K562 treated with DMSO at 1 percent for 4 hours (cell line): Measurements from ENCODE around the gene SH3GL2. TPM values are rescaled to one million over a fixed set of nuclear protein-coding genes. Genes with fewer than 3 reads are reported as not detected.

ENCODE experiments used
- total RNA-seq: library from RNA; unstranded; fragments of 300-600 nt; gene quantifications from 2 replicates; pipeline ENCODE4 v1.2.3, GENCODE V29; 2022; ENCODE audit not compliant: insufficient read depth

Gene SH3GL2
- not detected in 2 replicates for total RNA-seq

DNA sequence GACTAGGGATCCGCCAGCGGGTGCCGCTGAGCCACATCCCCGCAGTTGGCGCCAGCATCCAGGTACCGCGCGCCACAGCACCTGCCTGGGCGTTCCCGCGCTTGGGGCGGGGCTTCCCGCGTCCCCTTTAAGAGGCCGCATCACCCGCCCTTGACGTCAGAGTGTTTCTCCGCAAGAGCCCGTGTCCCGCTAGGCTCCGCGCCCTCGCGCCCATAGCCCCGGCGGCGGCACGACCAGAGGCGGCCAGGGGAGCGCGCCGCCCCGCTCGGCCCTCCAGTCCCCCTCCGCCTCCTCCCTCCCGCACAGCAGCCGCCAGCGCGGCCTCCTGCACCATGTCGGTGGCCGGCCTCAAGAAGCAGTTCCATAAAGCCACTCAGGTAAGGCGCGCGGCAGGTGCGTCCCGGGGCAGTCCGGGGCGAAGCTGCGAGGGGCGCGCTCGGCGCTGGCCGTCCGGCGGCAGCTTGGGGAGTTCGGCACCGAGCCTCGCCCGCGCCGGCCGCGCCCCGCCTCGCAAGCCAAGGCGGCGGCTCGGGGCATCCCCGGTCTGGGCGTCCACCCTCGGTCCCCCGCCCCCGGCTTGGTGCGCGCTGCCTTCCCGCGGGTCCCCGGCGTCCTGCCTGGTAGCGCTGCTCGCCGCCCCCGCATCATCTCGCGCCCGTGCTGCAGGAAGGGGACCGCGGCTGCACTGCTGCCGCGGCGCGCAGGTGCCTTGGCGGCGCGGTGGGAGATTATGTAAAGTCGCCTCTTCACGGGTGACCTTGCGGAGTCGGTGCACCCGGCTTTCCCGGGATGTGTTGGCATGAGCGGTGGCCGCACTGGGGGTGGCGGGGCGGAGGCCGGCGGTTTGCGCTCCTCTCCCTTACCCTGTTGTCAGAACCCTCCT, at the start of gene SH3GL2:
Gene SH3GL2 (plus strand): TSS at position 156 of the 883 bp plus-strand sequence.

